RWPE2 (cell line): ENCODE data around the gene CAGE1.
"Not testable (repeated sequence)": the region's sequence is repeated elsewhere in the genome, so short reads cannot be mapped to it uniquely, and the experiment has no call there.

Experiments
- ATAC-seq: fragments of 200-7000 bp; cut with Tn5 transposase; 3 replicates; pipeline ENCODE4 v1.9.1; 2021; ENCODE audit warnings: low read depth
- DNase-seq: peaks from one replicate; pipeline ENCODE4 v3.0.0-alpha.2; 2020; ENCODE audit warnings: low spot score
- H3K27ac ChIP-seq: fragments of 450-650 bp; 2 replicates; pipeline ENCODE4 v1.5.1; 2017; ENCODE audit warnings: mild to moderate bottlenecking; ENCODE audit not compliant: poor library complexity, severe bottlenecking
- H3K27me3 ChIP-seq: fragments of 250-450 bp; sonication (Bioruptor Pico); 2 replicates; pipeline ENCODE4 v1.5.1; 2021; ENCODE audit warnings: mild to moderate bottlenecking, moderate library complexity; ENCODE audit not compliant: insufficient read depth, poor library complexity, severe bottlenecking
- H3K36me3 ChIP-seq: fragments of 250-450 bp; sonication (Bioruptor Pico); 2 replicates; pipeline ENCODE4 v1.5.1; 2020; ENCODE audit warnings: low read depth, mild to moderate bottlenecking, moderate library complexity
- H3K4me1 ChIP-seq: fragments of 250-450 bp; sonication (Bioruptor Pico); 2 replicates; pipeline ENCODE4 v1.5.1; 2021; ENCODE audit warnings: mild to moderate bottlenecking, moderate library complexity; ENCODE audit not compliant: insufficient read depth, poor library complexity, severe bottlenecking
- H3K4me3 ChIP-seq: fragments of 250-450 bp; sonication (Bioruptor Pico); 2 replicates; pipeline ENCODE4 v1.5.1; 2021; ENCODE audit warnings: mild to moderate bottlenecking, moderate library complexity; ENCODE audit not compliant: severe bottlenecking
- H3K9me3 ChIP-seq: fragments of 250-450 bp; sonication (Bioruptor Pico); 2 replicates; pipeline ENCODE4 v1.5.1; 2021; ENCODE audit warnings: mild to moderate bottlenecking, moderate library complexity; ENCODE audit not compliant: severe bottlenecking
- CTCF ChIP-seq: fragments of 450-650 bp; IDR thresholded peaks from one replicate; pipeline ENCODE4 v1.5.1; 2017; ENCODE audit warnings: mild to moderate bottlenecking, moderate library complexity; ENCODE audit not compliant: poor library complexity, severe bottlenecking

Gene CAGE1

GRCh38 chr6:7328243-7328642, 61.3 kb downstream of the CAGE1 start:
- DNase-seq, result no peak
- Histone ChIP-seq H3K4me3 (no peak overlapping the region), H3K27ac (no peak overlapping the region), H3K36me3 (no peaks in the 10 kb centered on the region), H3K27me3 (no peaks in the 10 kb centered on the region), H3K9me3 (no peaks in the 10 kb centered on the region), H3K4me1 (peaks cover 3% of the 10 kb centered on the region)
- ATAC-seq, result no peak
- no peak for TF ChIP-seq CTCF

- no peak for TF ChIP-seq CTCF
- Histone ChIP-seq H3K4me3 (no peak overlapping the region), H3K4me1 (peaks cover 7% of the 10 kb centered on the region), H3K9me3 (no peaks in the 10 kb centered on the region), H3K27me3 (no peaks in the 10 kb centered on the region), H3K36me3 (no peaks in the 10 kb centered on the region), H3K27ac (no peak overlapping the region)
- DNase-seq (no peak), ATAC-seq (no peak)
Measured at GRCh38 chr6:7325750-7326149, 63.8 kb downstream of the CAGE1 start.

- no peak overlapping the region for H3K4me3 ChIP-seq
- no peaks in the 10 kb centered on the region for H3K9me3 ChIP-seq
- H3K27me3 ChIP-seq, result no peaks in the 10 kb centered on the region
- ATAC-seq (no peak), DNase-seq (no peak)
- H3K27ac ChIP-seq, result no peak overlapping the region
- no peak for TF ChIP-seq CTCF
- H3K36me3 ChIP-seq, result no peaks in the 10 kb centered on the region
- peaks cover 7% of the 10 kb centered on the region for H3K4me1 ChIP-seq
Measured at GRCh38 chr6:7324520-7324919, 65.0 kb downstream of the CAGE1 start.

DNA sequence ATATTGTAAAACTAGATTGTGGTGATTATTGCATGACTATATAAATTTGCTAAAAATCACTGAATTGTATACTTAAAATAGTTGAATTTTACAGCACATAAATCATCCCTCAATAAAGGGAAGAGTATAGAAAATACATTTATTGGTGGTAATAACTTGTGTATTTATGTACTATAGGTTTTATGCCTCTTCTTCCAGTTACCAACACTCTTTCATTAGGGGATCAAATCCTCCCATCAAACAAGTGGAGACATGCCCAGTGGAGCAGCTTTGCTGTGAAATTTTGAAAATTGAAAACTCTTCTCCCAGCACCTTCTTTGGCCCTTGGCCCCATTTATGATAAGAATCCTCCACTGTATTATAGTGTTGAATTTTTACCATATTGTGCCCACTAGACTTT, 66.5 kb downstream of the CAGE1 start:
- no peak overlapping the region for H3K27ac ChIP-seq
- no peak for TF ChIP-seq CTCF
- no peaks in the 10 kb centered on the region for H3K9me3 ChIP-seq
- peaks cover 7% of the 10 kb centered on the region for H3K4me1 ChIP-seq
- ATAC-seq (peak; percentile 19; the same call in 1 of the 3 replicates), DNase-seq (no peak)
- H3K27me3 ChIP-seq, result no peaks in the 10 kb centered on the region
- H3K4me3 ChIP-seq, result no peak overlapping the region
- no peaks in the 10 kb centered on the region for H3K36me3 ChIP-seq

DNA sequence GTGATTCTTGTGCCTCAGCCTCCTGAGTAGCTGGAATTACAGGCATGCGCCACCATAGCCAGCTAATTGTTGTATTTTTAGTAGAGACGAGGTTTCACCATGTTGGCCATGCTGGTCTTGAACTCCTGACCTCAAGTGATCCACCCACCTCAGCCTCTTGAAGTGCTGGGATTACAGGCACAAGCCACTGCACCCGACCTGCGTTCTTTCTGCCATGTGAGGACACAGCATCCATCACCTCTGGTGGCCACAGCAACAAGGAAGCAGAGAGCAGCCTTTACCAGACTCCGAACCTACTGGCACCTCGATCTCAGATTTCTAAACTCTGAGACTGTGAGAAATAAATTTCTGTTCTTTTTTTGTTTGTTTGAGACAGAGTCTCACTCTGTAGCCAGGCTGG, 67.7 kb downstream of the CAGE1 start:
- H3K9me3 ChIP-seq, H3K36me3 ChIP-seq, DNase-seq, ATAC-seq, H3K4me3 ChIP-seq, H3K27ac ChIP-seq, H3K4me1 ChIP-seq, H3K27me3 ChIP-seq: not testable (repeated sequence)

DNA sequence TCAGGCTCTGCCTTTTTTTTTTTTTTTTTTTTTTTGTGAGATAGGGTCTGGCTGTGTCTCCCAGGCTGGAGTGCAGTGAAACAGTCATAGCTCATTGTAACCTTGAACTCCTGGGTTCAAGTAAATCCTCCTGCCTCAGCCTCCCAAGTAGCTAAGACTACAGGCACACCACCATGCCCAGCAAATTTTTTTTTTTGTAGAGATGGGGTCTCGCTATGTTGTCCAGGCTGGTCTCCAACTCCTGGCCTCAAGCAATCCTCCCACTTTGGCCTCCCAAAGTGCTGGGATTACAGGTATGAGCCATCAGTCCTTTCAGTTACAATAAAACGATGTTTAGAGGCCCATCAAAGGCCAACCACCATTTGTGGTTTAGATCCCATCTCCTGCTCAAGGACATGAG, 70.1 kb downstream of the CAGE1 start:
- DNase-seq, H3K27me3 ChIP-seq, H3K4me1 ChIP-seq, H3K4me3 ChIP-seq, H3K27ac ChIP-seq, H3K9me3 ChIP-seq, H3K36me3 ChIP-seq, ATAC-seq: not testable (repeated sequence)
